HepG2 (cell line): ENCODE measurements around the gene PKP3. TPM values are rescaled to one million over a fixed set of nuclear protein-coding genes. Genes with fewer than 3 reads are reported as not detected.
A peak's percentile ranks its signal among the peaks of the same experiment; 100 is the strongest.

Source experiments
- FOXO1 ChIP-seq: sonication (generic); formaldehyde crosslinking; IDR thresholded peaks from 2 replicates; pipeline ENCODE4 v1.4.0; 2020; ENCODE audit warnings: missing genetic modification reagents
- GTF3A ChIP-seq: sonication (generic); formaldehyde crosslinking; conservative IDR thresholded peaks from 2 replicates; pipeline ENCODE4 v1.4.0; 2020; ENCODE audit warnings: mild to moderate bottlenecking, missing genetic modification reagents
- NPAS2 ChIP-seq: sonication (generic); formaldehyde crosslinking; IDR thresholded peaks from 2 replicates; pipeline ENCODE4 v1.8.0; 2022; ENCODE audit warnings: mild to moderate bottlenecking, missing genetic modification reagents, borderline replicate concordance
- NR2F2 ChIP-seq: IDR thresholded peaks from 2 replicates; pipeline ENCODE4 v1.6.1; 2012; ENCODE audit warnings: low read depth, inconsistent platforms, borderline replicate concordance
- PATZ1 ChIP-seq: sonication (generic); formaldehyde crosslinking; IDR thresholded peaks from 2 replicates; pipeline ENCODE4 v1.4.0; 2020; ENCODE audit warnings: missing genetic modification reagents
- RAD51 ChIP-seq: fragments of 450-650 bp; IDR thresholded peaks from 2 replicates; pipeline ENCODE4 v1.6.1; 2016; ENCODE audit warnings: borderline replicate concordance
- SRSF4 ChIP-seq: fragments of 200-400 bp; formaldehyde crosslinking; IDR thresholded peaks from one replicate; pipeline ENCODE4 v1.6.1; 2018; ENCODE audit warnings: mild to moderate bottlenecking, low read depth, low read length, moderate library complexity; ENCODE audit not compliant: poor library complexity, severe bottlenecking
- THAP11 ChIP-seq: IDR thresholded peaks from 2 replicates; pipeline ENCODE4 v1.6.1; 2016; ENCODE audit warnings: missing biosample characterization, missing genetic modification reagents
- THRA ChIP-seq: sonication (generic); formaldehyde crosslinking; IDR thresholded peaks from 2 replicates; pipeline ENCODE4 v1.4.0; 2020; ENCODE audit warnings: missing genetic modification reagents, borderline replicate concordance
- ZBTB26 ChIP-seq: IDR thresholded peaks from 2 replicates; pipeline ENCODE4 v1.6.1; 2016; ENCODE audit warnings: missing compliant biosample characterization, missing genetic modification reagents, borderline replicate concordance
- ZBTB7B ChIP-seq: sonication (generic); formaldehyde crosslinking; IDR thresholded peaks from 2 replicates; pipeline ENCODE4 v1.4.0; 2020; ENCODE audit warnings: missing genetic modification reagents
- ZNF143 ChIP-seq: sonication (generic); formaldehyde crosslinking; IDR thresholded peaks from 2 replicates; pipeline ENCODE4 v1.4.0; 2020; ENCODE audit warnings: missing genetic modification reagents
- ZNF564 ChIP-seq: sonication (generic); formaldehyde crosslinking; IDR thresholded peaks from 2 replicates; pipeline ENCODE4 v1.8.1; 2023; ENCODE audit warnings: mild to moderate bottlenecking, missing genetic modification reagents
- polyA plus RNA-seq, 8 experiments: library from polyadenylated mRNA; depleted of rRNA in 3 of 8; stranded (reverse) in 7 of 8; unstranded in 1 of 8; fragments of >200 nt; fragmentation: Illumina TruSeq in 4 of 8; extraction: Trizol in 4 of 8; gene quantifications; 2 replicates each; pipeline versions ENCODE4 v1.2.1 to v1.2.3, GENCODE V29; 2011 to 2016; ENCODE audit warnings: low read depth in 4 of 8, missing spikeins in 1 of 8, mixed read lengths in 1 of 8; ENCODE audit not compliant: insufficient read depth in 1 of 8
- total RNA-seq, 5 experiments: library from RNA; depleted of rRNA; stranded (reverse); fragments of >200 nt; fragmentation: Illumina TruSeq; extraction: Trizol; gene quantifications; 2 replicates each; pipeline ENCODE4 v1.2.3, GENCODE V29; 2016; ENCODE audit warnings: low read depth in 1 of 5
- TF ChIP-seq, protein P1 (sequence below): sonication (generic); formaldehyde crosslinking; IDR thresholded peaks from 2 replicates; pipeline ENCODE4 v1.4.0; 2020; ENCODE audit warnings: missing genetic modification reagents, borderline replicate concordance
- TF ChIP-seq, protein P2 (sequence below): sonication (generic); formaldehyde crosslinking; IDR thresholded peaks from 2 replicates; pipeline ENCODE4 v1.5.1; 2020; ENCODE audit warnings: mild to moderate bottlenecking, missing genetic modification reagents, borderline replicate concordance
- TF ChIP-seq, protein P3 (sequence below): IDR thresholded peaks from 2 replicates; pipeline ENCODE4 v1.6.1; 2018; ENCODE audit warnings: missing genetic modification reagents, mild to moderate bottlenecking, missing compliant biosample characterization

PKP3 gene
- total and polyA plus RNA-seq, 2 of the 13 experiments (the other 11 are each of a cell fraction or from before 2014, with no cell fraction given) = 18.0 to 28.7 TPM

DNA sequence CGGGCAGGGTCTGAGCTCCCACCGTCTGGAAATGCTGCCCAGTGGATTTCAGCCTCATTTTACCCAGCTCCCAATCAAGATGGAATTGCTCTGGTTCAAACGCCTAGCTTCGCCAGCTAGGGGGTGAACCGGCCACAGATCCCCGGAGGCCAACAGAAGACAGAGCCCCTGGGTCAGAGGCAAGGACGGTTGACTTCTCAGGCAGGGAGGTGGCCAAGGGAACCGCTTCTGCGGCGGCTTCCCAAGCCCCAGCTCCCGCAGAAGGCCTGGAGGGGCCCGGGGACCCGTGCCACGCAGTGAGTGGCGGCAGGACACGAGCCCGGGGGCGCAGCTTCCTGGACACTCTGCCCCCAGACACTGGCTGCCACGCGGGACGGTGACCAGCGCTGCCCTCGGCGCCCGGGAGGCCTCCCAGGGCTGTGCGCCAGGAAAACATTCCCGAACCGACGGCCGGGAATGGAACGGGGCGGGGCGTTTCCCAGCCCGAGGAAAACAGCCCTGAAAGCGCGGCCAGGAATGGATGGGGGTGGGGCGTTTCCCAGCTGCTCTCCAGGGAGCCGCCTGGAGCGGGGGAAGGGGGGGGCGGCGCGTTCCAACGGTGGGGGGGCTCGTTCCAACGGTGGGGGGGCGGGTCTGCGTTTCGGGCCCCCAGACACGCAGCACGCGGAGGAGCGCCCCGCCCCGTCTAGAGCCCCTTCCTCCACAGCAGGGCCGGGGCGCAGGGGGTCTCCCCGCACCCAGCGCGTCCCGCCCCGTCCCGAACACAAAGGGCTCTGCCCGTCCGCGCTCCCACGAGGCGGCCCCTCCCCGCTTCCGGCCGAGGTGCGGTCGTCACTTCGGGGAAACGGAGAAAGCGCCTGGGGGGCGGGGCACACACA is 38.2 kb upstream of the PKP3 start (continued):
- TF ChIP-seq, protein P1, sequence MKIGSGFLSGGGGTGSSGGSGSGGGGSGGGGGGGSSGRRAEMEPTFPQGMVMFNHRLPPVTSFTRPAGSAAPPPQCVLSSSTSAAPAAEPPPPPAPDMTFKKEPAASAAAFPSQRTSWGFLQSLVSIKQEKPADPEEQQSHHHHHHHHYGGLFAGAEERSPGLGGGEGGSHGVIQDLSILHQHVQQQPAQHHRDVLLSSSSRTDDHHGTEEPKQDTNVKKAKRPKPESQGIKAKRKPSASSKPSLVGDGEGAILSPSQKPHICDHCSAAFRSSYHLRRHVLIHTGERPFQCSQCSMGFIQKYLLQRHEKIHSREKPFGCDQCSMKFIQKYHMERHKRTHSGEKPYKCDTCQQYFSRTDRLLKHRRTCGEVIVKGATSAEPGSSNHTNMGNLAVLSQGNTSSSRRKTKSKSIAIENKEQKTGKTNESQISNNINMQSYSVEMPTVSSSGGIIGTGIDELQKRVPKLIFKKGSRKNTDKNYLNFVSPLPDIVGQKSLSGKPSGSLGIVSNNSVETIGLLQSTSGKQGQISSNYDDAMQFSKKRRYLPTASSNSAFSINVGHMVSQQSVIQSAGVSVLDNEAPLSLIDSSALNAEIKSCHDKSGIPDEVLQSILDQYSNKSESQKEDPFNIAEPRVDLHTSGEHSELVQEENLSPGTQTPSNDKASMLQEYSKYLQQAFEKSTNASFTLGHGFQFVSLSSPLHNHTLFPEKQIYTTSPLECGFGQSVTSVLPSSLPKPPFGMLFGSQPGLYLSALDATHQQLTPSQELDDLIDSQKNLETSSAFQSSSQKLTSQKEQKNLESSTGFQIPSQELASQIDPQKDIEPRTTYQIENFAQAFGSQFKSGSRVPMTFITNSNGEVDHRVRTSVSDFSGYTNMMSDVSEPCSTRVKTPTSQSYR (CRISPR knock-in tag) = peak; percentile 67
- TF ChIP-seq PATZ1 (CRISPR knock-in tag) (peak; percentile 99), THRA (CRISPR knock-in tag) (peak; percentile 15; the same call in 1 of the 2 replicates), FOXO1 (CRISPR knock-in tag) (peak; percentile 92), NR2F2 (0 out of 2 replicates have a peak, but pooled peaks have one; percentile 47), ZNF564 (CRISPR knock-in tag) (peak; percentile 88; the same call in 1 of the 2 replicates), RAD51 (no peak), NPAS2 (CRISPR knock-in tag) (no peak), THAP11 (CRISPR knock-in tag) (peak; percentile 37; the same call in 1 of the 2 replicates), ZNF143 (peak; percentile 2; the same call in 1 of the 2 replicates), ZBTB26 (CRISPR knock-in tag) (0 out of 2 replicates have a peak, but pooled peaks have one; percentile 18), GTF3A (peak; percentile 45; the same call in 1 of the 2 replicates), SRSF4 (peak; percentile 62), ZBTB7B (CRISPR knock-in tag) (peak; percentile 94)
- TF ChIP-seq, protein P2, sequence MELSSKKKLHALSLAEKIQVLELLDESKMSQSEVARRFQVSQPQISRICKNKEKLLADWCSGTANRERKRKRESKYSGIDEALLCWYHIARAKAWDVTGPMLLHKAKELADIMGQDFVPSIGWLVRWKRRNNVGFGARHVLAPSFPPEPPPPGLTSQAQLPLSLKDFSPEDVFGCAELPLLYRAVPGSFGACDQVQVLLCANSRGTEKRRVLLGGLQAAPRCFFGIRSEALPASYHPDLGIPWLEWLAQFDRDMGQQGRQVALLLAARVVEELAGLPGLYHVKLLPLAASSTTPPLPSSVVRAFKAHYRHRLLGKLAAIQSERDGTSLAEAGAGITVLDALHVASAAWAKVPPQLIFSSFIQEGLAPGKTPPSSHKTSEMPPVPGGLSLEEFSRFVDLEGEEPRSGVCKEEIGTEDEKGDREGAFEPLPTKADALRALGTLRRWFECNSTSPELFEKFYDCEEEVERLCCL (CRISPR knock-in tag) = no peak
- TF ChIP-seq, protein P3, sequence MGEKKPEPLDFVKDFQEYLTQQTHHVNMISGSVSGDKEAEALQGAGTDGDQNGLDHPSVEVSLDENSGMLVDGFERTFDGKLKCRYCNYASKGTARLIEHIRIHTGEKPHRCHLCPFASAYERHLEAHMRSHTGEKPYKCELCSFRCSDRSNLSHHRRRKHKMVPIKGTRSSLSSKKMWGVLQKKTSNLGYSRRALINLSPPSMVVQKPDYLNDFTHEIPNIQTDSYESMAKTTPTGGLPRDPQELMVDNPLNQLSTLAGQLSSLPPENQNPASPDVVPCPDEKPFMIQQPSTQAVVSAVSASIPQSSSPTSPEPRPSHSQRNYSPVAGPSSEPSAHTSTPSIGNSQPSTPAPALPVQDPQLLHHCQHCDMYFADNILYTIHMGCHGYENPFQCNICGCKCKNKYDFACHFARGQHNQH = peak; percentile 77
